ENCODE data around the gene ALG11.

DNA sequence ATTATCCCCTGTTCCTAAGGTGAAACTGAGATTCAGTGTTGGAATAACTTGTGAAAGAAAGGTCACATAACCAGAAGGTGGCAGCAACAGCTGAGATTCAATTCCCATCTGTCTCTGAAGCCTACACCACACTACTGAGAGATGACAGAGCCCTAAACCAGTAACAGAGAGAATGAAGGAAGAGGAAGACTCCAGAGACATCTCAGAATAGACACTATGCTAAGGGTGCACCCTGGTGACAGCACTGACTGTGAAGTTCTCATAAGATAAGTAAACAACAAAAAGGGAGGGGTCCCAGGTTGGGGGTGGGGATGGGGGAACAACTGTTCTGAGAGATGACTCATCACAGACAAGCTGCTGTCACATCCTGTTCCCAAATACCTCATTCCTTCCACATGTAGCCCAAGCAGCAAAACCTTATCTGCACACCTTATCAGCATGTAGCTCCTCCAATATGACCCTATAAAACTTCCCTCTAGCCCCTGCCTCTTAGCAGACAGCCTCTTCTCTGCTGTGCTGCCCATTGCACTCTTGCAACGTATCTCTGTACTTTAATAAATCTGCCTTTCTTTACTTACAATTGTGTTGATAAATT, 58.8 kb downstream of the ALG11 start:
- no peak for TF ChIP-seq CTCF (IDR thresholded peaks at IDR 0.05)
- no peak for TF ChIP-seq EZH2 (IDR thresholded peaks at IDR 0.05; ENCODE audit: borderline replicate concordance, insufficient read depth, low read depth, low read length, poor library complexity, severe bottlenecking)
